WTC11 (cell line): Measurements from ENCODE around the gene STK17B.

Experiments used
- E2F1 ChIP-seq: sonication (generic); formaldehyde crosslinking; IDR thresholded peaks from 2 replicates; pipeline ENCODE4 v1.8.0; 2022; ENCODE audit warnings: mild to moderate bottlenecking, missing genetic modification reagents
- JUN ChIP-seq: sonication (generic); formaldehyde crosslinking; IDR thresholded peaks from 2 replicates; pipeline ENCODE4 v1.8.0; 2023; ENCODE audit warnings: mild to moderate bottlenecking, missing genetic modification reagents
- MAX ChIP-seq: sonication (generic); formaldehyde crosslinking; IDR thresholded peaks from 2 replicates; pipeline ENCODE4 v1.8.0; 2022; ENCODE audit warnings: mild to moderate bottlenecking, missing genetic modification reagents
- NFYB ChIP-seq: sonication (generic); formaldehyde crosslinking; conservative IDR thresholded peaks from 2 replicates; pipeline ENCODE4 v1.8.0; 2022; ENCODE audit warnings: low read depth, missing genetic modification reagents
- TF ChIP-seq, protein P1 (sequence below): sonication (generic); formaldehyde crosslinking; conservative IDR thresholded peaks from 2 replicates; pipeline ENCODE4 v1.8.1; 2022; ENCODE audit warnings: mild to moderate bottlenecking, missing genetic modification reagents
- TF ChIP-seq, protein P2 (sequence below): fragments of 200-600 bp; IDR thresholded peaks from 2 replicates; pipeline ENCODE4 v1.8.0; 2022; ENCODE audit warnings: antibody characterized with exemption

DNA sequence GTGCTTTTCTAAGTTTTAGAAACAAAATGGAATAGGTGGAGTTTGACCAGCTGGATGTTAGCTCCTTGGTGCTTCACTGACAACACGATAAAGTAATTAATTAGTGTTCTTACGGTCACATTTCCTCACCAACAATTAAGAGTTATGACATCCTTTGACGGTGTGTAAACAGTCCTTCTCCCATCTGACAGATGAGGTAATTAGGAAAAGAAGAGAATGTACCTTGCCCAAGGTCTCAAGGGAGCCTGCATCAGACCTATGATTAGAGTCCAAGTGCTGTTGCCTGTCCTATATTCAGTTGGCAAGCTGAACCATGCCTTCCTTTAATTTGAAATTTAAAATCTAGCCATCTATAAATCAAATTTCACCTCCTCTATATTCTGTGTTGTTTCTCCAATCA lies 48.3 kb upstream of the STK17B start:
- TF ChIP-seq, protein P1, sequence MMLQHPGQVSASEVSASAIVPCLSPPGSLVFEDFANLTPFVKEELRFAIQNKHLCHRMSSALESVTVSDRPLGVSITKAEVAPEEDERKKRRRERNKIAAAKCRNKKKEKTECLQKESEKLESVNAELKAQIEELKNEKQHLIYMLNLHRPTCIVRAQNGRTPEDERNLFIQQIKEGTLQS (CRISPR knock-in tag), result no peak
- TF ChIP-seq E2F1 (no peak), MAX (CRISPR knock-in tag) (no peak), NFYB (CRISPR knock-in tag) (no peak), JUN (CRISPR knock-in tag) (no peak)
- TF ChIP-seq, protein P2, sequence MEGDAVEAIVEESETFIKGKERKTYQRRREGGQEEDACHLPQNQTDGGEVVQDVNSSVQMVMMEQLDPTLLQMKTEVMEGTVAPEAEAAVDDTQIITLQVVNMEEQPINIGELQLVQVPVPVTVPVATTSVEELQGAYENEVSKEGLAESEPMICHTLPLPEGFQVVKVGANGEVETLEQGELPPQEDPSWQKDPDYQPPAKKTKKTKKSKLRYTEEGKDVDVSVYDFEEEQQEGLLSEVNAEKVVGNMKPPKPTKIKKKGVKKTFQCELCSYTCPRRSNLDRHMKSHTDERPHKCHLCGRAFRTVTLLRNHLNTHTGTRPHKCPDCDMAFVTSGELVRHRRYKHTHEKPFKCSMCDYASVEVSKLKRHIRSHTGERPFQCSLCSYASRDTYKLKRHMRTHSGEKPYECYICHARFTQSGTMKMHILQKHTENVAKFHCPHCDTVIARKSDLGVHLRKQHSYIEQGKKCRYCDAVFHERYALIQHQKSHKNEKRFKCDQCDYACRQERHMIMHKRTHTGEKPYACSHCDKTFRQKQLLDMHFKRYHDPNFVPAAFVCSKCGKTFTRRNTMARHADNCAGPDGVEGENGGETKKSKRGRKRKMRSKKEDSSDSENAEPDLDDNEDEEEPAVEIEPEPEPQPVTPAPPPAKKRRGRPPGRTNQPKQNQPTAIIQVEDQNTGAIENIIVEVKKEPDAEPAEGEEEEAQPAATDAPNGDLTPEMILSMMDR, result no peak
